NOMO-1 treated with DMSO at 0.1 percent for 48 hours (cell line): ENCODE measurements around the gene GRK5.
A peak's percentile ranks its signal among the peaks of the same experiment; 100 is the strongest.

ENCODE experiments used
- DNase-seq: peaks from one replicate; lab custom pipeline; 2025; ENCODE audit not compliant: unreplicated experiment; lab: John Stamatoyannopoulos, UW

GRK5 gene

DNA sequence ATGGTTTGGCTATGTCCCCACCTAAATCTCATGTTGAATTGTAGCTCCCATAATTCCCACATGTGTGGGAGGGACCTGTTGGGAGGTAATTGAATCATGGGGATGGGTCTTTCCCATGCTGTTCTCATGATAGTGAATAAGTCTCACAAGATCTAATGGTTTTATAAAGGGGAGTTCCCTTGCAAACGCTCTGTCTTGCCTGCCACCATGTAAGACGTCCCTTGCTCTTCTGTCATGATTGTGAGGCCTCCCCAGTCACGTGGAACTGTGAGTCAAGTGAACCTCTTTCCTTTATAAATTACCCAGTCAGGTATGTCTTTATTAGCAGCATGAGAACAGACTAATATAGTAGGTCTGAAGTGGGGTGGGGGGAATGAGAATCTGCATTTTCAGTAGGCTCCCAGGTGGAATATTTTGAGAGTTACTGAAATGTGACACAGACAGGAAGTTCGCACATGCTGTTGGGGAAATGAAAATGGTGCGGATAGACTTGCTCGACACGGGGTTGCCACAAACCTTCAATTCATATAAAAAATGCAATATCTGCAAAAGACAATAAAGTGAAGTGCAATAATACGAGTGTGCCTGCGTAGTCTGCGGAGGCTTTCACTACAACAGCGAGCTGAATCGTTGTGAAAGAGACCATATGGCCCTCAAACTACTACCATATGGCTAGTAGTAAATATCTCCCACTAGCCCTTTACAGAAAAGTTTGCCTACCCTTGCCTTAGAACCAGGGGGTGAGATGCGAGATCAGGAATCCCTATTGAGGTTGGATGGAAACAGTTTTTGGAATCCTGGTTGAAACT, 166.1 kb downstream of the GRK5 start:
- peak; percentile 10 for DNase-seq

GRCh38 chr10:119374236-119374635, 166.9 kb downstream of the GRK5 start:
- DNase-seq: no peak

DNA sequence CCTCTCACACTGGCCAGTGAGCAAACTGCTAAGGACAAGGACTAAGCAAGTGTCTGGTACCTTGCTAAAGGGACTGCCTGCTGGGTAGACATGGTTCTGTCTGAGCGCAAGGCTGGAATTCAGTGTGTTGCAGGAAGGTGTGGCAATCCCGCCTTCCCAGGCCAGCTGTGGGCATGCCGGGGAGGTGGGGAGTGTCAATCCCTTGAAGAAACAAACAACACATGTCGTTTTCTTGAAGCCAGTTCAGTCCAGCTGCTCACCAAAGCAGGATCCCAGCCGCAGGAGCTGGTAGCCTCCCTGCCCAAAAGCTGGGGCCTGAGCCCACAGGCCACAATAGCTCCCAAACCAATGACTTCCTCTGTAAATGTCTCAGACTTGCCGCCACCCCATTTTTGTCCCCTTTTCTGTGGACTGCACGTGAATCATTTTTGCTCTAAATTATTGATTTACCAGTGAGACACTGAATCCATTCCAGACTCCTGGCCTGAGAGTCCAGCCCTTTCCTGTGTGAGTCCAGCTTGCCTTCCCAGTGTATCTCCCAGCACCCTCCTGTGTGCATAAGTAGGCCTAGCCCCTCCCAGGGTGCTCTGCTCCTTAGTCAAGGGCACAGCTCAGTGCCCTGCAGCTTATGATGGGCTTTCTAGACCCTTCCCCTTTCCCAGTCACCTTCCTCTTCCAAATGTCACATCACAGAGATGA, 168.4 kb downstream of the GRK5 start:
- DNase-seq: no peak

DNA sequence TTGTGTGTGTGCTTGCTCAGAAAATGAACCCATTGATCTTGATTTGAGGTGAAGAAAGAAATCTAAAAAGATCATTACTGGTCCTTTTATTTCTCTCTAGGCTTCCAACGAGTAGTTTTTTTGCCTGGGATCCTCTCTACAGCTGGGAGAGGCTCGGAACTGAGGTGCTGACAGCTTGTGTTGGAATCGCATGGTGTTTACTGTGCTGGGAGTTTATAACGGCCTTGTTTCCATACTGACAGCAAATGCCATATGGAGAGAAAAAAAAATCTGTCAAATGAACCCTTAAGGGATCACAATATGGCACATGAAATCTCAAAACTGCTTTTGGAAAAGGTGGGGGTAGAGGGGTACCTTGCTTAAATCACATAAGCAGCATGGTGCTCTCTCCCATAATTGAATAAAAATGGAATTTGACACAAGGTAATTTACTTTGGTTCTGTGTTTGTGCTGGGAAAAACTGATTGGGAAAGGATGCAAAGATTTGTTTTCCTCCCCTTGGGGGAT, 170.1 kb downstream of the GRK5 start:
- DNase-seq: no peak

DNA sequence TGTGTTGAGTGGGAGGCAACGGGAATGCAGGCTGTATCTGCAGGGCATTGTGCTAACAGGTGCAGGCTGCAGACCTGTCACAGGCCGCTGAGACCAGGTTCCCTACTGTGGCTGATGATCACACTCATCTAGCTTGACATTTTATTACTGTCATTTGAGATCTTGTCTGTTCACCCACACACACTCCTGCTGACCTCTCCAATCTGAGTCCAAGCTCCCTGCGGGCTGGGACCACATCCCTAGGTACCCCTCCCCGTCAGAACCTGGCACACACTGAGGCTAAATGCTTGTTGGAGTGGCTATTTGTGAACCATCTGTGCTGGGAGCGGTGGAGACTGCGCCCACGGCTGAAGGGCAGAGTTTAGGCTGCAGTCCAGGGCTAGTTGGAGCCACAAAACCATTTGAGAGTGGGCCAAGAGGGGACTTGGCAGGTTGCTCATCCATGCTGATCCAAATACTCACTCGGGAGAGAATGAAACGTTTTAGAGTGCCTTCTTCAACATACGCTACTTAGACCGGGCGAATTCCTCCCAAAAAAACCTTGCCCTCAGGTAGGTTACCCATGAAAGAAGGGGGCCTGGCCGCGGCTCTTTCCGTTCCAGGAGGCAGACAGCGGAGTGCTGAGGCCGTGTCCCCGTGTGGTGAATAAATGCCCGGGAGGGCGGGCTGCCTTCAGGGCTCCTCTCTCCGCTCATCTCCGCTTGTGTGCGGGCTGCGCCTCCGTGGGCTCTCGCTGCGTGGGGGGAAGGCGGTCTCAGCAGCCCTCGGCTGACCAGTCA, 170.8 kb downstream of the GRK5 start:
- no peak for DNase-seq

GRCh38 chr10:119378737-119379067, 171.3 kb downstream of the GRK5 start:
- no peak for DNase-seq

DNA sequence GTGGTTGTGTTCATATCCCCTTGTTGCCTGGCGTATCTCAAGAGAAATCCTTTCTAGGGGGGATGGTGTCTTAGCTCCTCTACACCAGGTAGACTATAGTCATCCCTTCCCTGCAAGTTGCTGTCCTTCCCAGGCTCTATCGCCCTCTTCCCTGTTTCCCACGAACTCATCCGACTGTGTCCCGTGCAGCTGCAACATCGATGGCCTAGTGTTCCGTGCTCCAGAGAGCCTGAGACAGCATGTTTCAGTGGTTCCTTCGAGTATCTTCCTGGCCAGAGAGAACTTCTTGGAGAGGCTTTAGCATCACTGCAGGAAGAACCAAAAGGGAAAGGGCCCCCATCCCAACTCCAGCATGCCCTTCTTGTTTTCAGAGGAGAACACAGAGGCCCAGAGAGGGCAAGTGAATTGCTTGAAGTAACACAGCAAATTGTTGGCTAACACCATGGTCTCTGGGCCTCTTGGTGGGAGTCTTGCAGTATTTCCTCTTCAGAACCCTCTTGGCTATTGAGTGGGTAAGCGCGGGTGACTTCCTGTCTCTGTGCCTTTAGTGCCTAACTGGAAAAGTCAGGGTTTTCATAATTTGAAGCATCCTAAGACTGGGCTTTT, 172.2 kb downstream of the GRK5 start:
- no peak for DNase-seq

GRCh38 chr10:119383174-119383856, 175.9 kb downstream of the GRK5 start:
- peak; percentile 86 for DNase-seq

- DNase-seq: no peak
Measured at GRCh38 chr10:119384127-119384526, 176.8 kb downstream of the GRK5 start.

DNA sequence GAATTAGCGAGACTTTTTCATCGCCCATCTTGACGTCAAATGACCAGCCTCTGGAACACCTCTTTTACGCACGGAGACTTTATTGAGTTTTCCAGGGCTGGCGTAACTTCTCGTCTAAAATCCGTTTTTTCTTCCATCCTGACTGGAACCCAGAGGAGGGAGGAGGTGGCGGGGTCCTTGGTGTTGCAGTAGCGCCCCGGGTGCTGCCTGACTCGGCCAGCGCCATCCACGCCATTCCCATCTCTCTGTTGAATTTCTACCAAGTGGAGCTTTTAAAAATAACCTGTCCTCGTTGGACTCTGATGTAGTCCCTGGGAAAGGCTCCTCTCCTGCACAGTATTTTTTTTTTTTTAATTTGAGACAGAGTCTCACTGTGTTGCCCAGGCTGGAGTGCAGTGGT, 179.3 kb downstream of the GRK5 start:
- no peak for DNase-seq

DNA sequence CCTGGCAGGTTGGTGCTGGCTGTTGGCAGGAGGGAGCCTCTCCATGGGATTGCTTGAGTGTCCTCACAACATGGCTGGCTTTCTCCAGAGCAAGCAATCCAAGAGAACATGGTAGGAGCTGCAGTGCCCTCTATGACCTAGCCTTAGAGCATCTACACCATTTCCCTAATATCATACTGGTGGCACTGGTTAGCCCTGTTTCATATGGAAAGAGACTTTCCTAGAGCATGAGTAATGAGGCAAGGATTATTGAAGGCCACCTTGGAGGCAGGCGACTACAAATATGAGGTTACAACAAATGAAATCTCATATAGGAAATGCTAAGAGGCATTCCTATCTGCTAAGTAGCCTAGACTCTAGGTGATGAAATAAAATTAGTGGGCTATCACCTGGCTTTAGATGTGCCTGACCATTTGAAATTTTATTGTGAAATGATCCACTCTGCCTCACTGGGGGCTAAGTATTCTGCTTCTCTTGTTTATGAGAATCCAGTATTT, 181.5 kb downstream of the GRK5 start:
- no peak for DNase-seq

GRCh38 chr10:119391440-119392251, 184.3 kb downstream of the GRK5 start:
- DNase-seq: no peak

DNA sequence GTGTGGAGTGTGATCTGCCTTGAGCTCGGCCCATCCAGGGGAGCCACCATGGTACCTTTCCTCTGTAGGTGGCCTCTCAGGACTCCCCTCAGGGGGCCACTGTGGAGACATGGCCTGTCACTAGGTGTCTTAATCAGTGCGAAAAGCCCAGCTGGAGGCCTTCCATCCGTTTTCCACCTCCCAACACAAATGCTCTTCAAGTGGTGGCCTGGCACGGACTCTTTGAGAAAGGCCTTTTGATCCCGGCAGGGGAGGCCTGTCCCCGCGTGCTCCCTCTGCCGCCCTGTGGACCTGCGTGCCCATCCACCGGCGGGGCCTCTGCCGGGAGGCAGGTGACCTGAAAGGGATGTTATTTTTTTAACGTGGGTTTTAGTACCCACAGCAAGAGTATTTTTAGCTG, 185.6 kb downstream of the GRK5 start:
- no peak for DNase-seq

DNA sequence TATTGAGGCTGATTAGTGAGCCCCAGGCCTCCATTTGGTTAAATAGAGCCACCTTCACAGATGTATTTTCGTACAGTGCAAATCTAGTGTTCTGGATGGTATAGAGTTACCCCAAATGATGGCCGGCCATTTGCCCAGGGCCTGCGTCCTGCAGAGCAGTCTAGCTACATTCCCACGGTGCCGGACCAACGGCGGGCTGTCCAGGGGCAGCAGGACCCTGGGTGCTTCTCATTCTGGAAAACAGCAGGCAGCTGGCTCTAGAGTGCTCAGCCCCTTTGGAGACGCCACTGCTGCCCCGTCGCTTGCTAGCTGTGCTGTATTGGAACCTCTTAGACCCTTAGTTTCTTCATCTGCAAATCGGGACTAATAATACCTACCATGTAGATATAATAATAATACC, 186.1 kb downstream of the GRK5 start:
- DNase-seq: no peak

GRCh38 chr10:119393845-119394244, 186.5 kb downstream of the GRK5 start:
- DNase-seq: no peak

GRCh38 chr10:119394657-119395279, 187.4 kb downstream of the GRK5 start:
- no peak for DNase-seq

DNA sequence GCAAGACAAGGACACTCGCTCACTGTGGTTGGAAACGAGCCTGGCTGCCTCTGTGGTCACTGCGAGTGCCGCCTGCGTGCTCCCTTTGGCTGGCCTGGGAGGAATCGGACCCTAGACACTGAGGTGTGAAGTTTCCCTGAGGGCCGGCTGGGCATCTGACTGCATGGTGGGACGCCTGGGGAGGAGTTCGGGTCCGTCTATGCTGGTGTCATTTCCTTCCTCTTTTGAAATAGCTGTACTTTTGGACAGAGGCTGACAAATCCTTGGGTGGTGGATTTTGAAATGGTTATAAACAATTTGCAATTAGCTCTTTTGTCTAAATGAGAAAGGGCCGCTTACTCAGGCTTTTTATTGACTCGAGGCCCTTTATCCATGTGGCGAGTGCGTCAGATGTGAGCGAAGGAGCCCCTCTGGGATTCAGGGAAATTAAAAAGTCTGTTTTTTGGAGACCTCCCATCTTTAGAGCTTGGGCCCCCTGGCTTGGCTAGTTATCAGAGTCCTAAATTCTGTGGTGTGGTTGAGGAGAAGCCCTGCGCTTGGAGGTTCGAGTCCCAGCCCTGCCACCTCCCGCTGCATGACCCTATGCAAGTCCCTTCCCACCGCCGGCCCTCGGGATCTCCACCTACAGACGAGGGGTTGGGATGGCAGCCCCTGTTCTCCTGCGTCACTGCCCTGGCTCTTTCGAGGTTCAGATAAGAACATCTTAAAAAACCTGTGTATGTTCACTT, 188.1 kb downstream of the GRK5 start:
- peak; percentile 88 for DNase-seq

- no peak for DNase-seq
Measured at GRCh38 chr10:119396008-119396708, 188.8 kb downstream of the GRK5 start.
